K562 (cell line): ENCODE data around the gene EML3. TPM values are rescaled to one million over a fixed set of nuclear protein-coding genes. Genes with fewer than 3 reads are reported as not detected.

Source experiments
- BHLHE40 ChIP-seq: IDR thresholded peaks from 2 replicates; pipeline ENCODE4 v1.6.1; 2011; ENCODE audit warnings: low read length, improper control_type of control experiment
- CBFA2T2 ChIP-seq: fragments of 450-650 bp; conservative IDR thresholded peaks from 2 replicates; pipeline ENCODE4 v1.6.1; 2017; ENCODE audit warnings: mild to moderate bottlenecking
- HNRNPL ChIP-seq: fragments of 200-400 bp; formaldehyde crosslinking; IDR thresholded peaks from 2 replicates; pipeline ENCODE4 v1.6.1; 2017; ENCODE audit warnings: low read depth, mild to moderate bottlenecking, low read length
- MTA1 ChIP-seq: fragments of 450-650 bp; IDR thresholded peaks from 2 replicates; pipeline ENCODE4 v1.6.1; 2017; ENCODE audit warnings: borderline replicate concordance
- NBN ChIP-seq: fragments of 450-650 bp; IDR thresholded peaks from 2 replicates; pipeline ENCODE4 v1.6.1; 2016; ENCODE audit warnings: low read depth, mild to moderate bottlenecking
- NCOA4 ChIP-seq: fragments of 450-650 bp; IDR thresholded peaks from 2 replicates; pipeline ENCODE4 v1.6.1; 2018; ENCODE audit warnings: mild to moderate bottlenecking; ENCODE audit not compliant: partially characterized antibody
- RAD51 ChIP-seq: fragments of 450-650 bp; IDR thresholded peaks from 2 replicates; pipeline ENCODE4 v1.7.1; 2016; ENCODE audit warnings: low read depth, mild to moderate bottlenecking, borderline replicate concordance
- SMARCB1 ChIP-seq: IDR thresholded peaks from 2 replicates; pipeline ENCODE4 v1.6.1; 2011; ENCODE audit warnings: improper control_type of control experiment, low read depth; ENCODE audit not compliant: insufficient read length
- TAF15 ChIP-seq: fragments of 200-400 bp; formaldehyde crosslinking; IDR thresholded peaks from 2 replicates; pipeline ENCODE4 v1.6.1; 2017; ENCODE audit warnings: mild to moderate bottlenecking, low read depth, low read length, moderate library complexity
- ZBTB17 ChIP-seq: fragments of 450-650 bp; formaldehyde crosslinking; IDR thresholded peaks from 2 replicates; pipeline ENCODE4 v1.4.0; 2020; ENCODE audit warnings: mild to moderate bottlenecking
- ZBTB34 ChIP-seq: fragments of 250-450 bp; sonication (Bioruptor Pico); IDR thresholded peaks from 2 replicates; pipeline ENCODE4 v1.8.0; 2021; ENCODE audit warnings: mild to moderate bottlenecking, moderate library complexity
- ZFX ChIP-seq: sonication (generic); formaldehyde crosslinking; IDR thresholded peaks from 2 replicates; pipeline ENCODE4 v1.8.0; 2022; ENCODE audit warnings: mild to moderate bottlenecking, missing genetic modification reagents, moderate library complexity
- ZNF165 ChIP-seq: fragments of 250-450 bp; sonication (Bioruptor Pico); IDR thresholded peaks from 2 replicates; pipeline ENCODE4 v1.4.0; 2020; ENCODE audit warnings: borderline replicate concordance
- ZNF212 ChIP-seq: fragments of 450-650 bp; formaldehyde crosslinking; IDR thresholded peaks from 2 replicates; pipeline ENCODE4 v1.4.0; 2020; ENCODE audit warnings: mild to moderate bottlenecking
- ZNF431 ChIP-seq: sonication (generic); formaldehyde crosslinking; IDR thresholded peaks from 2 replicates; pipeline ENCODE4 v1.8.0; 2022; ENCODE audit warnings: mild to moderate bottlenecking, missing genetic modification reagents
- polyA plus RNA-seq, 8 experiments: library from polyadenylated mRNA; depleted of rRNA in 4 of 8; stranded (reverse) in 5 of 8; unstranded in 3 of 8; fragments of >200 nt; fragmentation: Nextera tagmentation in 2 of 8; fragmentation: Illumina TruSeq in 1 of 8; extraction: Ambion mirVana in 2 of 8; extraction: Trizol in 1 of 8; gene quantifications; 2 replicates each; pipeline versions ENCODE4 v1.2.1 to v1.2.3, GENCODE V29; 2011 to 2014; ENCODE audit warnings: inconsistent platforms in 1 of 8, missing spikeins in 1 of 8
- total RNA-seq, 7 experiments: library from RNA; depleted of rRNA in 6 of 7; stranded (reverse); fragments of >200 nt in 6 of 7; fragmentation: Illumina TruSeq in 2 of 7; extraction: Trizol in 2 of 7; gene quantifications; 2 replicates each; pipeline versions ENCODE4 v1.2.1 to v1.2.3, GENCODE V29; 2011 to 2021; ENCODE audit warnings: low replicate concordance in 1 of 7
- TF ChIP-seq, protein P1 (sequence below): sonication (generic); formaldehyde crosslinking; IDR thresholded peaks from 2 replicates; pipeline ENCODE4 v1.9.0; 2022; ENCODE audit warnings: mild to moderate bottlenecking, missing genetic modification reagents
- TF ChIP-seq, protein P2 (sequence below), 2 experiments: IDR thresholded peaks; 2 replicates each; pipeline ENCODE4 v1.6.1; 2011; ENCODE audit warnings: borderline replicate concordance in 1 of 2, control low read depth in 1 of 2, low read depth in 1 of 2, low read length in 1 of 2, mild to moderate bottlenecking in 1 of 2, mixed read lengths in 1 of 2, moderate library complexity in 1 of 2; ENCODE audit not compliant: insufficient read depth in 1 of 2, insufficient read length in 1 of 2, poor library complexity in 1 of 2, severe bottlenecking in 1 of 2; ENCODE audit errors: extremely low read depth in 1 of 2
- TF ChIP-seq, protein P3 (sequence below), 2 experiments: fragments of 450-650 bp in 1 of 2; sonication (generic) in 1 of 2; formaldehyde crosslinking in 1 of 2; IDR thresholded peaks in 1 of 2; conservative IDR thresholded peaks in 1 of 2; 2 replicates each; pipeline versions ENCODE4 v1.6.1 to v1.8.1; 2016 to 2023; ENCODE audit warnings: mild to moderate bottlenecking in 2 of 2, moderate library complexity in 2 of 2, inconsistent platforms in 1 of 2, missing genetic modification reagents in 1 of 2
- TF ChIP-seq, protein P4 (sequence below): sonication (generic); formaldehyde crosslinking; IDR thresholded peaks from 2 replicates; pipeline ENCODE4 v1.5.0; 2020; ENCODE audit warnings: missing genetic modification reagents

The EML3 gene
- total and polyA plus RNA-seq, 9 of the 15 experiments (the other 6 are each of a cell fraction or from before 2014, with no cell fraction given), result 0.32 to 90.5 (median 26.4) TPM

DNA sequence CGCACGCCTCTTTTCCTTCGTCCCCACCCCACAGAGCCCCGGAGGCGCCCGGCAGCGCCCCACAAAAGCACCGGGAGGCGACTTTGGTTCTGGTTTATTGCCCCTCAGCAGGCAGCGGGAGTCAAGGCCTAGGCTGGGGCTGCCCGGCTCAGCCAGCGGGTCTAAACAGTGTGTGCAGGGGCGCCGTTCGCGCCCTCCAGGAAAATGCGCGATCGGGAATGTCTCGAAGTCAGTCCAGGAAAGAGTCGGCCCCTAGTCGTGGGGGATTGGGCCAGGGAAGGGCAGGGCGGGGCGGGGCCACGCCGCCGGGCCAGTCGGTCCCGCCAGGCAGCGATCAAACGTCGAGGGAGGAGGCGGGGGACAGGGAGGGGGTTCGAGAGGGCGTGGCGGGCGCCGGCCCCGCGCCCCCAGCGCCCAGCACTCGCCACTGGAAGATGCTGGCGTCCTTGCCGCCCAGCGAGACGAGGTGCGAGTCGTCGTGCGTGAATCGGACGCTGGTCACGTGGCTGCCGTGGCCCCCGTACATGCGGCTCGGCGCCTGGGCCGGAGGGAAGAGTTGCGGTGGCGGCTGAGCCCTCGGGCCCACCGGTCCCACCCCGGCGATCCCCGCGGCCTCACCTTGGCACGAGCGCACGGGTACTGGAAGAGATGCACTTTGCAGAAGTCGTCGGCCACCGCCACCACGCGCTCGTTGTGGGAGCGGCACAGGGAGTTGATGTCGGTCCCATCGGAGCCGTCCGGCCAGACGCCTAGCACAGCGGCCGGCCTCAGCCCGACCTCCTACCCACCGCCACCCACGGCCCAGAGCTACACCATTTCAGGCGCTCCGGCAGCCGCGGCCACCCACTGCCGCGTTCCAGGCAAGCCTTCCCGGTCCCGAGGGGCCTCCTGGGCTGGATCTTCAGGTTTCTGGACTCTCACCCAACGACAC lies 10.2 kb downstream of the EML3 start (continued):
- TF ChIP-seq, protein P1, sequence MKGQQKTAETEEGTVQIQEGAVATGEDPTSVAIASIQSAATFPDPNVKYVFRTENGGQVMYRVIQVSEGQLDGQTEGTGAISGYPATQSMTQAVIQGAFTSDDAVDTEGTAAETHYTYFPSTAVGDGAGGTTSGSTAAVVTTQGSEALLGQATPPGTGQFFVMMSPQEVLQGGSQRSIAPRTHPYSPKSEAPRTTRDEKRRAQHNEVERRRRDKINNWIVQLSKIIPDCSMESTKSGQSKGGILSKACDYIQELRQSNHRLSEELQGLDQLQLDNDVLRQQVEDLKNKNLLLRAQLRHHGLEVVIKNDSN (CRISPR knock-in tag), result peak; percentile 87
- TF ChIP-seq RAD51, result peak; percentile 71
- TF ChIP-seq ZBTB17 (CRISPR knock-in tag), result 0 out of 2 replicates have a peak, but pooled peaks have one; percentile 12
- TF ChIP-seq ZNF212, result 0 out of 2 replicates have a peak, but pooled peaks have one; percentile 25
- TF ChIP-seq, protein P2, sequence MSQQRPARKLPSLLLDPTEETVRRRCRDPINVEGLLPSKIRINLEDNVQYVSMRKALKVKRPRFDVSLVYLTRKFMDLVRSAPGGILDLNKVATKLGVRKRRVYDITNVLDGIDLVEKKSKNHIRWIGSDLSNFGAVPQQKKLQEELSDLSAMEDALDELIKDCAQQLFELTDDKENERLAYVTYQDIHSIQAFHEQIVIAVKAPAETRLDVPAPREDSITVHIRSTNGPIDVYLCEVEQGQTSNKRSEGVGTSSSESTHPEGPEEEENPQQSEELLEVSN (IDR thresholded peaks at IDR 0.05; ENCODE audit: borderline replicate concordance in 1 of 2, extremely low read depth in 1 of 2, insufficient read depth in 1 of 2, insufficient read length in 1 of 2, low read depth in 1 of 2, low read length in 1 of 2, poor library complexity in 1 of 2, severe bottlenecking in 1 of 2), result peak; percentile 89 to 90
- peak; percentile 70; the same call in 1 of the 2 replicates for TF ChIP-seq ZNF431 (CRISPR knock-in tag)
- no peak for TF ChIP-seq ZBTB34 (CRISPR knock-in tag)
- TF ChIP-seq NCOA4, result no peak
- peak; percentile 34; the same call in 1 of the 2 replicates for TF ChIP-seq MTA1
- peak; percentile 67 for TF ChIP-seq ZFX
- TF ChIP-seq TAF15, result 0 out of 2 replicates have a peak, but pooled peaks have one; percentile 60
- peak; percentile 50 for TF ChIP-seq BHLHE40
- TF ChIP-seq, protein P3, sequence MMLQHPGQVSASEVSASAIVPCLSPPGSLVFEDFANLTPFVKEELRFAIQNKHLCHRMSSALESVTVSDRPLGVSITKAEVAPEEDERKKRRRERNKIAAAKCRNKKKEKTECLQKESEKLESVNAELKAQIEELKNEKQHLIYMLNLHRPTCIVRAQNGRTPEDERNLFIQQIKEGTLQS (IDR thresholded peaks at IDR 0.05), result peak; percentile 18; the same call in 1 of the 2 replicates
- TF ChIP-seq, protein P3 (CRISPR knock-in tag; conservative IDR thresholded peaks at IDR 0.05), result 0 out of 2 replicates have a peak, but pooled peaks have one; percentile 19
- TF ChIP-seq SMARCB1, result no peak
- TF ChIP-seq CBFA2T2, result peak; percentile 33; the same call in 1 of the 2 replicates
- TF ChIP-seq ZNF165 (CRISPR knock-in tag), result peak; percentile 55; the same call in 1 of the 2 replicates
- TF ChIP-seq, protein P4, sequence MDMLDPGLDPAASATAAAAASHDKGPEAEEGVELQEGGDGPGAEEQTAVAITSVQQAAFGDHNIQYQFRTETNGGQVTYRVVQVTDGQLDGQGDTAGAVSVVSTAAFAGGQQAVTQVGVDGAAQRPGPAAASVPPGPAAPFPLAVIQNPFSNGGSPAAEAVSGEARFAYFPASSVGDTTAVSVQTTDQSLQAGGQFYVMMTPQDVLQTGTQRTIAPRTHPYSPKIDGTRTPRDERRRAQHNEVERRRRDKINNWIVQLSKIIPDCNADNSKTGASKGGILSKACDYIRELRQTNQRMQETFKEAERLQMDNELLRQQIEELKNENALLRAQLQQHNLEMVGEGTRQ (CRISPR knock-in tag), result peak; percentile 82
- TF ChIP-seq HNRNPL, result peak; percentile 56; the same call in 1 of the 2 replicates
- TF ChIP-seq NBN, result peak; percentile 44; the same call in 1 of the 2 replicates
